HCT116 (cell line): Measurements from ENCODE around the gene SLBP. TPM values are rescaled to one million over a fixed set of nuclear protein-coding genes. Genes with fewer than 3 reads are reported as not detected.
A peak's percentile ranks its signal among the peaks of the same experiment; 100 is the strongest.

Experiments used
- ATAC-seq: fragments of 200-7000 bp; cut with Tn5 transposase; 2 replicates; pipeline ENCODE4 v1.9.1; 2020; ENCODE audit warnings: mild to moderate bottlenecking, moderate library complexity
- BruUV-seq: library from RNA; stranded (reverse); fragments of 400-500 nt; replicated peaks from 2 replicates; lab custom pipeline; 2021; lab: Mats Ljungman, UMichigan
- CTCF ChIA-PET: fragments of 300-600 bp; sonication (Branson Sonifier 250); formaldehyde crosslinking; loops from one replicate; lab custom pipeline; 2021; ENCODE audit warnings: antibody characterized with exemption; lab: Charles Lee
- POLR2A ChIA-PET: fragments of 300-600, 350-600 bp; sonication (Branson Sonifier 250); formaldehyde crosslinking; loops from one replicate; lab custom pipeline; 2021; ENCODE audit warnings: antibody characterized with exemption; lab: Charles Lee
- RAD21 ChIA-PET, 2 experiments: fragments of 300-600 bp; sonication (Branson Sonifier 250); formaldehyde crosslinking; loops; one replicate each; lab custom pipeline; 2023; ENCODE audit warnings: low total read pairs in 2 of 2; ENCODE audit not compliant: uncharacterized antibody in 2 of 2, unreplicated experiment in 2 of 2, low non-redundant PET in 1 of 2; lab: Charles Lee
- DNase-seq: peaks from one replicate; pipeline ENCODE4 v3.0.0-alpha.2; 2010; ENCODE audit warnings: low read depth, low spot score
- H2AFZ ChIP-seq: fragments of 200-600 bp; shearing (Covaris generic), sonication (generic); 2 replicates; pipeline ENCODE4 v1.6.1; 2017; ENCODE audit warnings: low read depth, mixed run types, mixed read lengths, antibody characterized with exemption, low read length; ENCODE audit not compliant: poor library complexity, severe bottlenecking
- H3K27ac ChIP-seq: 2 replicates; pipeline ENCODE4 v1.5.1; 2012; ENCODE audit warnings: low read depth, low read length
- H3K27me3 ChIP-seq: fragments of 200-600 bp; sonication (generic); 2 replicates; pipeline ENCODE4 v1.6.1; 2016; ENCODE audit warnings: mixed run types, low read length, mixed read lengths; ENCODE audit not compliant: insufficient read depth
- H3K36me3 ChIP-seq, 2 experiments: fragments of 200-500 bp in 1 of 2; fragments of 200-600 bp in 1 of 2; sonication (Bioruptor generic) in 1 of 2; sonication (generic) in 1 of 2; 2 replicates each; pipeline versions ENCODE4 v1.5.1 to v1.6.1; 2014 to 2016; ENCODE audit warnings: low read length in 2 of 2, inconsistent platforms in 1 of 2, mixed read lengths in 1 of 2, mixed run types in 1 of 2; ENCODE audit not compliant: insufficient read depth in 2 of 2, control insufficient read depth in 1 of 2
- H3K4me1 ChIP-seq, 2 experiments: fragments of 200-600 bp in 1 of 2; sonication (generic) in 1 of 2; 2 replicates each; pipeline versions ENCODE4 v1.5.1 to v1.6.1; 2012 to 2017; ENCODE audit warnings: low read length in 2 of 2, inconsistent platforms in 1 of 2, mild to moderate bottlenecking in 1 of 2, mixed read lengths in 1 of 2, mixed run types in 1 of 2, moderate library complexity in 1 of 2; ENCODE audit not compliant: insufficient read depth in 2 of 2, control insufficient read depth in 1 of 2
- H3K4me2 ChIP-seq: fragments of 200-600 bp; sonication (generic); 2 replicates; pipeline ENCODE4 v1.6.1; 2017; ENCODE audit warnings: mixed run types, low read length, mixed read lengths
- H3K4me3 ChIP-seq, 2 experiments: fragments of 200-600 bp in 1 of 2; sonication (generic) in 1 of 2; replicated peaks in 1 of 2; 2 replicates each; pipeline ENCODE4 v1.5.1; 2011 to 2016; ENCODE audit warnings: low read length in 2 of 2, control low read depth in 1 of 2, low read depth in 1 of 2, mild to moderate bottlenecking in 1 of 2, mixed read lengths in 1 of 2, mixed run types in 1 of 2
- H3K79me2 ChIP-seq: fragments of 200-600 bp; sonication (generic); 2 replicates; pipeline ENCODE4 v1.6.1; 2017; ENCODE audit warnings: mild to moderate bottlenecking, mixed run types, low read length, moderate library complexity, mixed read lengths; ENCODE audit not compliant: insufficient read depth
- H3K9ac ChIP-seq: fragments of 200-600 bp; sonication (generic); 2 replicates; pipeline ENCODE4 v1.6.1; 2016; ENCODE audit warnings: low read length, mixed read lengths
- H3K9me2 ChIP-seq: fragments of 200-600 bp; sonication (generic), shearing (Covaris generic); 2 replicates; pipeline ENCODE4 v1.6.1; 2017; ENCODE audit warnings: mixed run types, mild to moderate bottlenecking, moderate library complexity; ENCODE audit not compliant: insufficient read depth
- H3K9me3 ChIP-seq, 2 experiments: fragments of 200-500 bp in 1 of 2; fragments of 200-600 bp in 1 of 2; sonication (Bioruptor generic) in 1 of 2; sonication (generic) in 1 of 2; 2 replicates each; pipeline ENCODE4 v1.6.1; 2014 to 2017; ENCODE audit warnings: low read length in 2 of 2, mixed read lengths in 2 of 2, inconsistent platforms in 1 of 2, low read depth in 1 of 2, mild to moderate bottlenecking in 1 of 2, mixed run types in 1 of 2, moderate library complexity in 1 of 2; ENCODE audit not compliant: control insufficient read depth in 1 of 2, insufficient read depth in 1 of 2
- H4K20me1 ChIP-seq: fragments of 200-600 bp; sonication (generic), shearing (Covaris generic); 2 replicates; pipeline ENCODE4 v1.6.1; 2017; ENCODE audit warnings: mixed run types, mild to moderate bottlenecking, moderate library complexity; ENCODE audit not compliant: insufficient read depth
- ATF3 ChIP-seq: IDR thresholded peaks from 2 replicates; pipeline ENCODE4 v1.6.1; 2012
- CBX3 ChIP-seq: IDR thresholded peaks from 2 replicates; pipeline ENCODE4 v1.6.1; 2012; ENCODE audit warnings: low read depth
- EGR1 ChIP-seq: IDR thresholded peaks from 2 replicates; pipeline ENCODE4 v1.6.1; 2012; ENCODE audit warnings: low read depth
- POLR2A ChIP-seq: IDR thresholded peaks from 2 replicates; pipeline ENCODE4 v1.7.0; 2011; ENCODE audit warnings: borderline replicate concordance; ENCODE audit not compliant: insufficient read depth, insufficient read length; ENCODE audit errors: extremely low read depth
- RAD21 ChIP-seq: IDR thresholded peaks from 2 replicates; pipeline ENCODE4 v1.6.1; 2012; ENCODE audit warnings: low read depth, mild to moderate bottlenecking
- SRF ChIP-seq: IDR thresholded peaks from 2 replicates; pipeline ENCODE4 v1.6.1; 2012; ENCODE audit warnings: low read depth
- YY1 ChIP-seq: IDR thresholded peaks from 2 replicates; pipeline ENCODE4 v1.6.1; 2011; ENCODE audit warnings: low read length, low read depth, moderate library complexity, mild to moderate bottlenecking; ENCODE audit not compliant: insufficient replicate concordance; ENCODE audit errors: extremely low read depth
- ZNF274 ChIP-seq: fragments of 200-500 bp; sonication (Bioruptor generic); IDR thresholded peaks from 2 replicates; pipeline ENCODE4 v1.6.1; 2014; ENCODE audit warnings: mild to moderate bottlenecking, low read depth, low read length, inconsistent platforms
- intact Hi-C: fragments of 100-400 bp; cut with micrococcal nuclease; formaldehyde crosslinking; loops from 2 replicates; pipeline ENCODE4 v1.10.0; 2022
- total RNA-seq: library from RNA; stranded (reverse); gene quantifications from one replicate; pipeline ENCODE4 v1.2.1, GENCODE V29; 2021; ENCODE audit not compliant: unreplicated experiment

The SLBP gene
- total RNA-seq, 1 experiment from 2014 or later = 101 TPM

DNA sequence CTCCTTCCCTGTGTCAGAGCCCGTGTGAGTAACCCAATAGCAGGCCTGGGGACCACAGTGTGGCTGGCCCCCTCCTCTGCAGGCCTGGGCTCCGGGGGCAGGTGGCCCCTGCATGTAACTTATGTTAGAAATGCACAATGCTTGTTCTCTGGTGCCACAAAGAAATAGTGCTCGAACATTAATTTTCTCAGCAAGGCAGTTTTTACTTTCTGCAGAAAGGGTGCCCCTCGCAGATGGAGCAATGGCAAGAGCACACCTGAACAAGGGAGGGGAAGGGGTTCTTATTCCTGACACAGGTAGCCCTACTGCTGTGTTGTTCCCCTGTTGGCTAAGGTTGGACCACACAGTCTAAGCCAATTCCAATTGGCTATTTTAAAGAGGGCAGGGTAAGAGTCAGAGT is 26.3 kb upstream of the SLBP start:
- Histone ChIP-seq H3K4me3 (no peak overlapping the region), H3K9me2 (no peaks in the 10 kb centered on the region), H3K4me2 (no peak overlapping the region), H3K9ac (no peak overlapping the region), H3K79me2 (peaks cover 11% of the 10 kb centered on the region; the same call in 1 of the 2 replicates), H3K27me3 (no peaks in the 10 kb centered on the region), H4K20me1 (no peaks in the 10 kb centered on the region), H3K36me3 (peaks cover 28 to 81% of the 10 kb centered on the region in 2 experiments), H3K4me1 (no peaks in the 10 kb centered on the region), H3K27ac (no peak overlapping the region), H2AFZ (no peak overlapping the region), H3K9me3 (peaks cover 18 to 20% of the 10 kb centered on the region in 2 experiments; a peak in 2 of 4 replicates)
- ATAC-seq = no peak
- RAD21 ChIA-PET = no interaction called here
- DNase-seq = no peak
- POLR2A ChIA-PET = no interaction called here
- TF ChIP-seq ATF3 (no peak), CBX3 (peak; percentile 95), RAD21 (no peak), SRF (no peak), ZNF274 (no peak)
- intact Hi-C loops = no loop called here
- BruUV-seq = no TSS peak
- CTCF ChIA-PET = no interaction called here

DNA sequence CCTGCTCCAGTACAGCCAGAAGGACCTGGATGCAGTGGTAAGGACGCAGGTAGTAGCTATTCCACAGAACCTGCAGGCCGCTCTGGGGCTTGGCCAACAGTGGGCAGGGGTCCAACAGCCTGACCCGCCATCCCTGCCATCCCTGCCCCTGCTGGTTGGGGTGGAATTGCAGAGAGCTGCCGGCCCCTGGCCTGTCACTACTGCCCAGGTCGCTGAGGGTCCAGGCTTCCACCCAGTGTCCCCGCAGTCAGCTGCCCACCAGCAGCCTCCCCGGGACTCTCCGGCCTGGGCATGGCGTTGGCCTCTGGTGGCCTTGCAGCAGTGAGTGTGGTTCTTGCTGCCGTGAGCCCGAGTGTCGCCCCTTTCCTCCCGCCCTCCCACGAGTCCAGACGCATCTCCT is 25.5 kb upstream of the SLBP start:
- intact Hi-C loops = no loop called here
- peaks cover 33 to 89% of the 10 kb centered on the region in 2 experiments for H3K36me3 ChIP-seq
- CTCF ChIA-PET = no interaction called here

More for the DNA sequence above, 25.5 kb upstream of the SLBP start:
- ChIA-PET RAD21 (no interaction called here), POLR2A (no interaction called here)
- DNase-seq (no peak), ATAC-seq (no peak)
- no peak overlapping the region for H3K4me2 ChIP-seq
- peaks cover 19% of the 10 kb centered on the region; the same call in 1 of the 2 replicates for H3K79me2 ChIP-seq
- H3K9me3 ChIP-seq = peaks cover 18 to 20% of the 10 kb centered on the region in 2 experiments; a peak in 2 of 4 replicates
- H3K9me2 ChIP-seq = no peaks in the 10 kb centered on the region
- BruUV-seq = no TSS peak
- no peak overlapping the region for H3K9ac ChIP-seq
- no peak overlapping the region for H2AFZ ChIP-seq
- no peak overlapping the region for H3K4me3 ChIP-seq
- H4K20me1 ChIP-seq = no peaks in the 10 kb centered on the region
- H3K27ac ChIP-seq = no peak overlapping the region
- no peaks in the 10 kb centered on the region for H3K27me3 ChIP-seq
- H3K4me1 ChIP-seq = no peaks in the 10 kb centered on the region
- TF ChIP-seq EGR1 (no peak), YY1 (no peak), ATF3 (no peak), SRF (no peak), POLR2A (no peak)
- TF ChIP-seq, all 23 proteins: peak for 0
